ENCODE results near the gene EIF4ENIF1.
"Not testable (repeated sequence)": the region's sequence is repeated elsewhere in the genome, so short reads cannot be mapped to it uniquely, and the experiment has no call there.

EIF4ENIF1 gene

DNA sequence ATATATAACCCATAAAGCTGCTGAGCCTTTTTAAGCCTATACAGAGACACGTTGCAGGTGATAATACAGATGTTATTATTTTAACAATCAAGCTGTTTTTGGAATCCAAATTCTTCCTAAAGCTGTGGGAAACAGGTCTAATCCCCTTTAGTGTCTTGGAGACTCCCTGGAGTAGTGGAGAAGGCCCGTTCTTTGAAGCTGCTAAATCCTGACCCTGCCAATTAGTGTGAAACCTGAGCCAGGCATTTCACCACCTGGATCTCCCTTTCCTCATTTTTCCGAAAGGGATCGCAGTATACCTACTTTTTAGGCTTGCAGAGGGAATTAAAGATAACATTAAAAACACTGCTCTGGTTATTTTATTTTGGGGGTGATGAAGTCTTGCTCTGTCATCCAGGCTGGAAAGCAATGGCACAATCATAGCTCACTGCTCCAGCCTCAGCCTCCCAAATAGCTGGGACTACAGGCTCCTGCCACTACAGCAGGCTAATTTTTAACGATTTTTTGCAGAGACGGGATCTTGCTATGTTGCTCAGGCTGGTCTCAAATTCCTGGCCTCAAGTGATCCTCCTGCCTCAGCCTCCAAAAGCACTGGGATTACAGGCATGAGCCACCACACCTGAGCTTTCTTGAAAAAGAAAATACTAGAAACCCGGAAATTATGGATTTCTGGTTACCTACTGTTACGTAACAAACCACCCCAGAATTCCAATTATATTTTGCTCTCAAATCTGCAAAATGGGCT lies 1.7 kb upstream of the EIF4ENIF1 start:
- no peak for DNase-seq (ENCODE audit: low spot score)

GRCh38 chr22:31490496-31490925 lies 869 bp upstream of the EIF4ENIF1 start:
- DNase-seq (ENCODE audit: low spot score) = peak; percentile 79

- peak; percentile 74 for DNase-seq (ENCODE audit: low spot score)
These were observed 539 bp downstream of the EIF4ENIF1 start for GRCh38 chr22:31488988-31489617.

DNA sequence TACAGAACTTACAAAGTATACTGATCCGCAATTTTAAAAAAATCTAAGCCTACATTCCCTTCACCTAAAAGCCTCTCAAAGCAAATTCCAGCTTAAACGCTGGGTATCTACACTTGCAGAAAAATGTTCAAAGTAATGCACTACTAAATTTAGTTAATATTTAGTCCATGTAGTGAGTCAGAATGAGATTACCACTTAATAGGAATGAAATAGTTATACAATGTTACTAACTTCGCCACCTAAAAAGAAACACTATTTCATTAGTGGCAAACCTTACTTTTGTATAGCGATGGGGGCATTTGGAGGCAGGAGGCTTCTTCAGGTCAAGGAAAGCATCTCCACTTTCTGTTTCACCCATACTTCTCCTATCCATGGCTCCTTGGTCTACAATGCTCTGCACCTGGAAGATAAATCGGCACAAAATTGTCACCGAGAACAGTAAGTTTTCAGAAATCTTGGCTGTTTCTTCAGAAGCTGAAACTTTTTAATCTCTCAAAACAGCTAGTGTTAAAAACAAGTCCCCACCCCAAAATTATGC lies 1.2 kb downstream of the EIF4ENIF1 start:
- DNase-seq (ENCODE audit: low spot score) = no peak

DNA sequence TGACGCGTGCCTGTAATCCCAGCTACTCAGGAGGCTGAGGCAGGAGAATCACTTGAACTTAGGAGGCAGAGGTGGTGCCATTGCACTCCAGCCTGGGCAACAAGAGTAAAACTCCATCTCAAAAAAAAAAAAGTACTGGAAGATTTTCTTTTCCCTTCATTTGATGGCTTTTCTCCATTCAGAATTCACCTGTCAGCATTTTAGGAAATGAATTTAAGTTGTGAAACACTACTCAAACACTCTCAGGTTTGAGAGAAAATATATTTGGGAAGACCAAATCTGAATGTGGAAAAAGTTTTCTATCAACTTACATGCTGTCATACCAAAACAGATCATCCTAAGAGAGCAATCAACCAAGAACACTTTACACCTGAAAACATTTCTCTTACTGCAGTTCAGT lies 2.7 kb downstream of the EIF4ENIF1 start:
- DNase-seq (ENCODE audit: low spot score) = no peak

GRCh38 chr22:31486369-31486768 lies 3.3 kb downstream of the EIF4ENIF1 start:
- DNase-seq (ENCODE audit: low spot score) = not testable (repeated sequence)

- not testable (repeated sequence) for DNase-seq (ENCODE audit: low spot score)
These were observed 7.2 kb downstream of the EIF4ENIF1 start for GRCh38 chr22:31482470-31482869.

GRCh38 chr22:31481129-31481528 lies 8.5 kb downstream of the EIF4ENIF1 start:
- no peak for DNase-seq (ENCODE audit: low spot score)

GRCh38 chr22:31477329-31477728 lies 12.3 kb downstream of the EIF4ENIF1 start:
- no peak for DNase-seq (ENCODE audit: low spot score)

DNA sequence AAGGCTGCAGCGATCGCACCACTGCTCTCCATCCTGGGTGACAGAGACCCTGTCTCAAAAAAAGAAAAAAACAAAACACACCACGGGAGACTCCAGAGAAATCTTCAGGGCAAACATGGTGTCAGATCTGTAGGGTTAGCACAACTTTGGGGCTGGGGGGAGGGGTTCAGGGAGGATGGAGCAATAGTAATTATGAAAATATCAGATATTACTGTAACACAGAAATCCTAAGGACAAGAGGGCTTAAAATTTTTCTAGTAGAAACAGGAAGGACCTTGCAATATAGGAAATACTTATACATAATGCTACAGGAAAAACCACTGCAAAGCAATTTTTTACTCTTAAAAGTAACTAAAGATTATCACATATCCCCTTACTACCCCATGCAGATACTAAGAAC lies 13.8 kb downstream of the EIF4ENIF1 start:
- DNase-seq (ENCODE audit: low spot score) = no peak

GRCh38 chr22:31474743-31475142 lies 14.9 kb downstream of the EIF4ENIF1 start:
- peak; percentile 70 for DNase-seq (ENCODE audit: low spot score)

GRCh38 chr22:31465307-31465706 lies 24.3 kb downstream of the EIF4ENIF1 start:
- DNase-seq (ENCODE audit: low spot score) = no peak

GRCh38 chr22:31461699-31462098 lies 27.9 kb downstream of the EIF4ENIF1 start:
- DNase-seq (ENCODE audit: low spot score) = no peak

GRCh38 chr22:31451709-31452571 lies 37.7 kb downstream of the EIF4ENIF1 start:
- peak; percentile 52 for DNase-seq (ENCODE audit: low spot score)

DNA sequence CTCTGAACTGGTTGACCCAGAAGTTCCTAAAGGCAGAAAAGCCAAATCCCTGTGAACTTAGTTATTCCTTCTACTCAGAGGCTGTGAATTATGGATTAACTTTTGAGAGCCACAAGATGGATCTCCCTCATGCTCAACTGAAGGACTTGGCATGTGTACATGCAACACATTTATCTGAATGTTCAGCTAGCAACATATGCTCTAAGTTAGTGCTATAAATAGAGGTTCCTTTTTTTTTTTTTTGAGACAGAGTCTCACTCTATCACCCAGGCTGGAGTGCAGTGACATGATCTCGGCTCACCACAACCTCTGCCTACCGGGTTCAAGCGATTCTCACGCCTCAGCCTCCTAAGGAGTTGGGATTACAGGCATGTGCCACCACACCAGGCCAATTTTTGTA lies 40.1 kb downstream of the EIF4ENIF1 start:
- no peak for DNase-seq (ENCODE audit: low spot score)

GRCh38 chr22:31448382-31448781 lies 41.3 kb downstream of the EIF4ENIF1 start:
- no peak for DNase-seq (ENCODE audit: low spot score)

GRCh38 chr22:31447337-31447736 lies 42.3 kb downstream of the EIF4ENIF1 start:
- DNase-seq (ENCODE audit: low spot score) = no peak

DNA sequence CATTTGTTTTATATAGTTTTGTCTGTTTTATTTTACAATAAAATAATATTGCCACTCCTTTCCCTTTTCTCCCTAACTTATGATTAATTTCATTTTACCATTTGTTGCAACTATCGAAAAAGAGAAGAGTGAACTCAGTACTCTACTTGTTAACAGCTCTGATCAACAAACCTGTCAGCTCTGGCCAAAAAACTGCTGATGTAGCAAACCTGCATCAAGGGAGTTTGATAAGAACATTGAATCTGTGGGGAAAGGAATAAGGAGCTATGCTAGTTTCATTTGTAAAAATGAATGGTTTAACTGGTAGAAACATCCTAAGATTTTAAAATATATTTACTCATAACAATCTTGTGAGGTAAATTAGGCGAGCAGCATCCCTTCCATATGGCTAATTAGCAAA lies 42.9 kb downstream of the EIF4ENIF1 start:
- DNase-seq (ENCODE audit: low spot score) = no peak

DNA sequence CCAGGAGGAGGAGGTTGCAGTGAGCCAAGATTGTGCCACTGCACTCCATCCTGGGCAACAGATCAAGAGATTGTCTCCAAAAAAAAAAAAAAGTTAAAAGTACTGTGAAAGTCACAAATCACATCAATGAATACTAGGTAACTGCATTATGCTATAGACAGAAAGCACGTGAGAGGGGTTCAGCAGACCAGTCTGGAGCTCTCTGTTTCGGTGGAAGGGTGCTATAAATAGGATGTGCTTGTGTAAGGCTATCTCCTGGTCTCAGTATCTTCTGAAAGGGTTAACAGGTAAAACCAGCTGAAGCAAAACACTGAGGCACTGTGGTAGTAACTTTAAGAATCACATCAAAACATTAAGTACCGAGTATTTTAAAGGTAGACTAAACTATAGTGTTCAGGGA lies 43.4 kb downstream of the EIF4ENIF1 start:
- no peak for DNase-seq (ENCODE audit: low spot score)

GRCh38 chr22:31445642-31446041 lies 44.0 kb downstream of the EIF4ENIF1 start:
- DNase-seq (ENCODE audit: low spot score) = no peak

DNA sequence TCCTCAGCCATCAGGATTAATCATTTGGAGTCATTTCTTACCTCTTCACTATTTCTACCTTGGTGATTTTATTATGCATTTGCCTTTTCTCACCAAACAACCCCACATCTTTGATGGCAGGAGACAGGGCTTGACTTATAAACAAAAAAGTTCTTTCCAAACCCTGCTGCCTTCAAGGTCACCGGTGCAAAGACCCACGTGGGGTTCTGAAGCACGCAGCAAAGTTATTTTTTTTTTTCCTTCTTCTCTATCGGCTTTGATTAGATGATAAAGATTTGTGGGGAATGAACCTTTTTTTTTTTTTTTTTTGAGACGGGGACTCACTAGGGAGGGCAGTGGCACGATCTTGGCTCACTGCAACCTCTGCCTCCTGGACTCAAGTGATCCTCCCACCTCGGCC lies 46.1 kb downstream of the EIF4ENIF1 start:
- no peak for DNase-seq (ENCODE audit: low spot score)

- DNase-seq (ENCODE audit: low spot score) = no peak
These were observed 46.7 kb downstream of the EIF4ENIF1 start for GRCh38 chr22:31442768-31443489.

Data from AG08396 (cell line).